Left ventricle myocardium inferior (tissue), 1 donor: Measurements from ENCODE around the gene SLCO1A2. TPM values are rescaled to one million over a fixed set of nuclear protein-coding genes. Genes with fewer than 3 reads are reported as not detected.

Source experiments
- DNase-seq: peaks from one replicate; pipeline ENCODE4 v3.0.0-alpha.2; 2020
- H3K27ac ChIP-seq: fragments of 200-600 bp; replicated peaks from 2 replicates; pipeline ENCODE4 v1.8.0; 2021
- H3K27me3 ChIP-seq: fragments of 200-600 bp; 2 replicates; pipeline ENCODE4 v1.8.0; 2021; ENCODE audit warnings: low read depth
- H3K36me3 ChIP-seq: fragments of 200-600 bp; 2 replicates; pipeline ENCODE4 v1.8.0; 2021
- H3K4me1 ChIP-seq: fragments of 200-600 bp; 2 replicates; pipeline ENCODE4 v1.8.0; 2021
- H3K4me3 ChIP-seq: fragments of 200-600 bp; 2 replicates; pipeline ENCODE4 v1.8.0; 2021; ENCODE audit warnings: mild to moderate bottlenecking, moderate library complexity
- H3K9me3 ChIP-seq: fragments of 200-600 bp; replicated peaks from 2 replicates; pipeline ENCODE4 v1.8.0; 2021
- intact Hi-C: fragments of 100-400 bp; cut with micrococcal nuclease; formaldehyde crosslinking; loops from one replicate; pipeline ENCODE4 v1.11.0; 2022
- total RNA-seq: library from RNA; stranded (reverse); fragmentation: NEBNext Ultra II Directional; extraction: Animal tissue kit (Norgen Biotek cat#: 25700); gene quantifications from one replicate; pipeline ENCODE4 v1.2.1, GENCODE V29; 2021
- TF ChIP-seq, protein P1 (sequence below): fragments of 200-600 bp; IDR thresholded peaks from 2 replicates; pipeline ENCODE4 v1.8.0; 2021; ENCODE audit warnings: antibody characterized with exemption, mild to moderate bottlenecking, borderline replicate concordance
- donor health status: DM: no; HTN: yes; CAD: no; lungs with severe emphysema.

The SLCO1A2 gene
- total RNA-seq, 1 donor from 2014 or later = not detected

DNA sequence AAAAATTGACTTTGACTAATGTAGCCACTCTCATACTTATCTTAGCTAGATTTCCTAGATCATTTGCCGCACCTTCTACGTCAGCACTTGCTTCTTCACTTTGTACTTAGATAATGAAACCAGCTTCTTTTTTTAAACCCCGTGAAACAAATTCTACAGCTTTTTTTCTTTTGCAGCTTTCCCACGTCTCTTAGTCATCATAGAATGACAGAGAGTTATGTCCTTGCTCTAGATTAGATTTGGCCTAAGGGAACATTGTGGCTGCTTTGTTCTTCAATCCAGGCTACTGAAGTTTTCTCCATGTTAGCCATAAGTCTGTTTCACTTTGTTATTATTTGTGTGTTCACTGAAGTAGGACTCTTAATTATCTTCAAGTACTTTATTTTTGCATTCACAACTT, 94.9 kb downstream of the SLCO1A2 start:
- Histone ChIP-seq H3K9me3 (peaks cover 7% of the 10 kb centered on the region), H3K36me3 (no peaks in the 10 kb centered on the region), H3K4me3 (no peak overlapping the region), H3K4me1 (no peaks in the 10 kb centered on the region), H3K27ac (no peak overlapping the region), H3K27me3 (no peaks in the 10 kb centered on the region)
- DNase-seq = no peak
- intact Hi-C loops = no loop called here
- TF ChIP-seq, protein P1, sequence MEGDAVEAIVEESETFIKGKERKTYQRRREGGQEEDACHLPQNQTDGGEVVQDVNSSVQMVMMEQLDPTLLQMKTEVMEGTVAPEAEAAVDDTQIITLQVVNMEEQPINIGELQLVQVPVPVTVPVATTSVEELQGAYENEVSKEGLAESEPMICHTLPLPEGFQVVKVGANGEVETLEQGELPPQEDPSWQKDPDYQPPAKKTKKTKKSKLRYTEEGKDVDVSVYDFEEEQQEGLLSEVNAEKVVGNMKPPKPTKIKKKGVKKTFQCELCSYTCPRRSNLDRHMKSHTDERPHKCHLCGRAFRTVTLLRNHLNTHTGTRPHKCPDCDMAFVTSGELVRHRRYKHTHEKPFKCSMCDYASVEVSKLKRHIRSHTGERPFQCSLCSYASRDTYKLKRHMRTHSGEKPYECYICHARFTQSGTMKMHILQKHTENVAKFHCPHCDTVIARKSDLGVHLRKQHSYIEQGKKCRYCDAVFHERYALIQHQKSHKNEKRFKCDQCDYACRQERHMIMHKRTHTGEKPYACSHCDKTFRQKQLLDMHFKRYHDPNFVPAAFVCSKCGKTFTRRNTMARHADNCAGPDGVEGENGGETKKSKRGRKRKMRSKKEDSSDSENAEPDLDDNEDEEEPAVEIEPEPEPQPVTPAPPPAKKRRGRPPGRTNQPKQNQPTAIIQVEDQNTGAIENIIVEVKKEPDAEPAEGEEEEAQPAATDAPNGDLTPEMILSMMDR = no peak

DNA sequence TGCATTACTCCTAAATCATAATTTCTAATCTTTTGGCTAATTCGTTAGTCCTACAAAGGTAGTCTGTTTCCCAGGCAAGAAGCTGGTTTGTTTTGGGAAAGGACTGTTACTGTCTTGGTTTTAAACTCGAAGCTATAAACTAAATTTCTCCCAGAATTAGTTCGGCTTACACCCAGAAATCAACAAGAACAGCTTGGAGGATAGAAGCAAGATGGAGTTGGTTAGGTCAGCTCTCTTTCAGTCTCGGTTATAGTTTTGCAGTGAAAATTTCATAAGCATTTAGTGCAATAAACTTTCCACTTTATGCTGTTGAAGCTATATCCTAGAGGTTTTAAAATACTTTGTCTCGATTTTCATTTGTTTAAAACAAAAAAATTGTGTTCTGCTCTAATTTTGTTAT, 100.3 kb downstream of the SLCO1A2 start:
- DNase-seq = no peak
- Histone ChIP-seq H3K27me3 (no peaks in the 10 kb centered on the region), H3K4me3 (no peak overlapping the region), H3K36me3 (no peaks in the 10 kb centered on the region), H3K4me1 (no peaks in the 10 kb centered on the region), H3K27ac (no peak overlapping the region), H3K9me3 (peaks cover 4% of the 10 kb centered on the region)
- intact Hi-C loops = no loop called here
- TF ChIP-seq, protein P1 = no peak

DNA sequence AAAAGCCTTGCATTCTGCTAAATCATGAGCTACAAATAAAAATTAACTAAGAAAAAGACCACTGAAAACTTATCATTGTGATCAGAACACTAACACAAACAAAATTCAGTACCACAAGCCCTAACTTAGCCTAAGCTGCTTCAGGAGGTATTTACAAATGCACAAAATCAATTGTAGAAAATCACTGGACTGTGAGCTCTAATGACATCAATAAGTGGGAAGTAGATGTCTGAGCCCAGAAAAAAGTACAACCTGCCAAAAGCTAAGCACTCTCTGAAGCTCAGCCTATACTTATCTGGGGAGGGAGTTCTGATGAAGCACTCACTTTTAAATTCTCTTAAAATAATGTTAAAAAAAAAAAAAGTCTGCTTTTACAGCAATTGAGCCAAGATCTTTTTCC, 110.8 kb downstream of the SLCO1A2 start:
- TF ChIP-seq, protein P1 = no peak

GRCh38 chr12:21221778-21222177, 112.9 kb downstream of the SLCO1A2 start:
- TF ChIP-seq, protein P1 = no peak

More for the DNA sequence above, 110.8 kb downstream of the SLCO1A2 start:
- intact Hi-C loops = no loop called here
- Histone ChIP-seq H3K27me3 (no peaks in the 10 kb centered on the region), H3K4me3 (no peak overlapping the region), H3K27ac (no peak overlapping the region), H3K4me1 (no peaks in the 10 kb centered on the region), H3K9me3 (no peaks in the 10 kb centered on the region), H3K36me3 (no peaks in the 10 kb centered on the region)
- DNase-seq = no peak

GRCh38 chr12:21221072-21221471, 113.6 kb downstream of the SLCO1A2 start:
- H3K27me3 ChIP-seq = no peaks in the 10 kb centered on the region
- no peaks in the 10 kb centered on the region for H3K36me3 ChIP-seq
- TF ChIP-seq, protein P1 = no peak
- no peaks in the 10 kb centered on the region for H3K9me3 ChIP-seq
- DNase-seq = no peak
- intact Hi-C loops = no loop called here
- H3K4me3 ChIP-seq = no peak overlapping the region
- H3K4me1 ChIP-seq = no peaks in the 10 kb centered on the region
- H3K27ac ChIP-seq = no peak overlapping the region

More at GRCh38 chr12:21221778-21222177, 112.9 kb downstream of the SLCO1A2 start:
- no peaks in the 10 kb centered on the region for H3K27me3 ChIP-seq
- no peak for DNase-seq
- no peaks in the 10 kb centered on the region for H3K36me3 ChIP-seq
- H3K27ac ChIP-seq = no peak overlapping the region
- no peak overlapping the region for H3K4me3 ChIP-seq
- intact Hi-C loops = no loop called here
- no peaks in the 10 kb centered on the region for H3K9me3 ChIP-seq
- H3K4me1 ChIP-seq = no peaks in the 10 kb centered on the region

- no peaks in the 10 kb centered on the region for H3K36me3 ChIP-seq
- no peak overlapping the region for H3K4me3 ChIP-seq
- H3K27ac ChIP-seq = no peak overlapping the region
- H3K4me1 ChIP-seq = no peaks in the 10 kb centered on the region
- intact Hi-C loops = no loop called here
- no peaks in the 10 kb centered on the region for H3K9me3 ChIP-seq
- no peaks in the 10 kb centered on the region for H3K27me3 ChIP-seq
- DNase-seq = no peak
- TF ChIP-seq, protein P1 = no peak
Observed at GRCh38 chr12:21220266-21220665, 114.5 kb downstream of the SLCO1A2 start.
